WTC11 (cell line): ENCODE data around the gene ISG20. TPM values are rescaled to one million over a fixed set of nuclear protein-coding genes. Genes with fewer than 3 reads are reported as not detected.

Source experiments
- ATAC-seq: fragments of 200-7000 bp; cut with Tn5 transposase; 2 replicates; pipeline ENCODE4 v1.10.0; 2021; ENCODE audit warnings: mild to moderate bottlenecking, moderate library complexity
- CTCF ChIA-PET: fragments of 300-600 bp; sonication (Branson Sonifier 250); formaldehyde crosslinking; loops from one replicate; lab custom pipeline; 2021; ENCODE audit warnings: antibody characterized with exemption; lab: Charles Lee
- POLR2A ChIA-PET: fragments of 350-600 bp; sonication (Branson Sonifier 250); formaldehyde crosslinking; loops from one replicate; lab custom pipeline; 2021; ENCODE audit warnings: antibody characterized with exemption; lab: Charles Lee
- DNase-seq: peaks from one replicate; pipeline ENCODE4 v3.0.0; 2021; ENCODE audit warnings: low spot score
- H3K27ac Mint-ChIP-seq: 2 replicates; pipeline ENCODE4 v1.8.0; 2021; ENCODE audit warnings: mixed read lengths
- H3K27me3 Mint-ChIP-seq: 2 replicates; pipeline ENCODE4 v1.8.0; 2021; ENCODE audit warnings: low read depth, mild to moderate bottlenecking, moderate library complexity, mixed read lengths
- H3K36me3 Mint-ChIP-seq: 2 replicates; pipeline ENCODE4 v1.8.0; 2021; ENCODE audit warnings: mixed read lengths
- H3K4me1 Mint-ChIP-seq: 2 replicates; pipeline ENCODE4 v1.8.0; 2022; ENCODE audit warnings: mixed read lengths
- H3K4me3 Mint-ChIP-seq: 2 replicates; pipeline ENCODE4 v1.8.0; 2021; ENCODE audit warnings: mild to moderate bottlenecking, moderate library complexity, mixed read lengths
- H3K9me3 Mint-ChIP-seq: 2 replicates; pipeline ENCODE4 v1.8.0; 2021; ENCODE audit warnings: mixed read lengths
- ARID4B ChIP-seq: sonication (generic); formaldehyde crosslinking; IDR thresholded peaks from 2 replicates; pipeline ENCODE4 v1.8.0; 2023; ENCODE audit warnings: missing genetic modification reagents, mild to moderate bottlenecking, borderline replicate concordance
- CBFB ChIP-seq: sonication (generic); formaldehyde crosslinking; IDR thresholded peaks from 2 replicates; pipeline ENCODE4 v1.8.1; 2022; ENCODE audit warnings: mild to moderate bottlenecking, low read depth, missing genetic modification reagents
- CTCF ChIP-seq: fragments of 200-600 bp; IDR thresholded peaks from 2 replicates; pipeline ENCODE4 v1.8.0; 2022; ENCODE audit warnings: antibody characterized with exemption
- FOXK1 ChIP-seq: sonication (generic); formaldehyde crosslinking; IDR thresholded peaks from 2 replicates; pipeline ENCODE4 v1.8.0; 2022; ENCODE audit warnings: mild to moderate bottlenecking, moderate library complexity, missing genetic modification reagents
- FOXP4 ChIP-seq: sonication (generic); formaldehyde crosslinking; IDR thresholded peaks from 2 replicates; pipeline ENCODE4 v1.8.0; 2022; ENCODE audit warnings: mild to moderate bottlenecking, missing genetic modification reagents
- HMGXB4 ChIP-seq: sonication (generic); formaldehyde crosslinking; IDR thresholded peaks from 2 replicates; pipeline ENCODE4 v1.8.1; 2023; ENCODE audit warnings: mild to moderate bottlenecking, moderate library complexity, missing genetic modification reagents
- IRF1 ChIP-seq: sonication (generic); formaldehyde crosslinking; IDR thresholded peaks from 2 replicates; pipeline ENCODE4 v1.8.0; 2023; ENCODE audit warnings: missing genetic modification reagents
- NR1H2 ChIP-seq: sonication (generic); formaldehyde crosslinking; IDR thresholded peaks from 2 replicates; pipeline ENCODE4 v1.9.0; 2021; ENCODE audit warnings: mild to moderate bottlenecking, moderate library complexity, missing genetic modification reagents
- OVOL2 ChIP-seq: fragments of 250-450 bp; sonication (Bioruptor Pico); IDR thresholded peaks from 2 replicates; pipeline ENCODE4 v1.9.0; 2021; ENCODE audit warnings: mild to moderate bottlenecking, borderline replicate concordance
- RELA ChIP-seq: sonication (generic); formaldehyde crosslinking; IDR thresholded peaks from 2 replicates; pipeline ENCODE4 v1.8.1; 2022; ENCODE audit warnings: missing genetic modification reagents, mild to moderate bottlenecking, borderline replicate concordance
- RORB ChIP-seq: fragments of 250-450 bp; sonication (Bioruptor Pico); IDR thresholded peaks from 2 replicates; pipeline ENCODE4 v1.9.0; 2021; ENCODE audit warnings: mild to moderate bottlenecking
- SMAD4 ChIP-seq: sonication (generic); formaldehyde crosslinking; IDR thresholded peaks from 2 replicates; pipeline ENCODE4 v1.8.0; 2022; ENCODE audit warnings: mild to moderate bottlenecking, missing genetic modification reagents
- SP1 ChIP-seq: sonication (generic); formaldehyde crosslinking; conservative IDR thresholded peaks from 2 replicates; pipeline ENCODE4 v1.8.1; 2022; ENCODE audit warnings: missing genetic modification reagents
- STAT6 ChIP-seq: sonication (generic); formaldehyde crosslinking; conservative IDR thresholded peaks from 2 replicates; pipeline ENCODE4 v1.8.1; 2023; ENCODE audit warnings: mild to moderate bottlenecking, low read depth, missing genetic modification reagents, moderate library complexity
- TCF7 ChIP-seq: sonication (generic); formaldehyde crosslinking; IDR thresholded peaks from 2 replicates; pipeline ENCODE4 v1.8.0; 2022; ENCODE audit warnings: mild to moderate bottlenecking, low read depth, missing genetic modification reagents, moderate library complexity
- TEAD1 ChIP-seq: sonication (generic); formaldehyde crosslinking; IDR thresholded peaks from 2 replicates; pipeline ENCODE4 v1.8.0; 2022; ENCODE audit warnings: mild to moderate bottlenecking, missing genetic modification reagents
- USF1 ChIP-seq: sonication (generic); formaldehyde crosslinking; IDR thresholded peaks from 2 replicates; pipeline ENCODE4 v1.8.0; 2022; ENCODE audit warnings: mild to moderate bottlenecking, missing genetic modification reagents
- ZNF232 ChIP-seq: sonication (generic); formaldehyde crosslinking; IDR thresholded peaks from 2 replicates; pipeline ENCODE4 v1.8.0; 2022; ENCODE audit warnings: mild to moderate bottlenecking, missing genetic modification reagents
- ZNF263 ChIP-seq: sonication (generic); formaldehyde crosslinking; IDR thresholded peaks from 2 replicates; pipeline ENCODE4 v1.8.1; 2022; ENCODE audit warnings: low read depth, mild to moderate bottlenecking, moderate library complexity, missing genetic modification reagents
- ZNF532 ChIP-seq: fragments of 250-450 bp; sonication (Bioruptor Pico); IDR thresholded peaks from 2 replicates; pipeline ENCODE4 v1.9.0; 2021; ENCODE audit warnings: mild to moderate bottlenecking, borderline replicate concordance
- total RNA-seq: library from RNA; stranded (reverse); gene quantifications from 3 replicates; pipeline ENCODE4 v1.2.3, GENCODE V29; 2021

The ISG20 gene
- total RNA-seq, 1 experiment from 2014 or later, result 5.6 TPM

GRCh38 chr15:88591384-88591783 lies 47.4 kb upstream of the ISG20 start:
- H3K9me3 Mint-ChIP-seq, result no peaks in the 10 kb centered on the region
- POLR2A ChIA-PET, result no interaction called here
- no peak for ATAC-seq
- peaks cover 8% of the 10 kb centered on the region; the same call in 1 of the 2 replicates for H3K27me3 Mint-ChIP-seq
- no peaks in the 10 kb centered on the region for H3K36me3 Mint-ChIP-seq
- DNase-seq, result no peak
- CTCF ChIA-PET, result no interaction called here
- H3K4me1 Mint-ChIP-seq, result peaks cover 2% of the 10 kb centered on the region; the same call in 1 of the 2 replicates
- H3K4me3 Mint-ChIP-seq, result no peak overlapping the region
- no peak overlapping the region for H3K27ac Mint-ChIP-seq
- TF ChIP-seq STAT6 (CRISPR knock-in tag) (no peak), USF1 (CRISPR knock-in tag) (no peak), RORB (no peak), NR1H2 (CRISPR knock-in tag) (no peak), FOXK1 (CRISPR knock-in tag) (no peak), ZNF263 (CRISPR knock-in tag) (no peak), OVOL2 (no peak), HMGXB4 (CRISPR knock-in tag) (no peak), TCF7 (CRISPR knock-in tag) (no peak), ARID4B (CRISPR knock-in tag) (no peak), ZNF532 (CRISPR knock-in tag) (no peak), CBFB (no peak), SP1 (no peak), SMAD4 (CRISPR knock-in tag) (no peak), TEAD1 (CRISPR knock-in tag) (no peak), IRF1 (no peak), FOXP4 (CRISPR knock-in tag) (no peak), ZNF232 (CRISPR knock-in tag) (no peak), CTCF (no peak), RELA (CRISPR knock-in tag) (no peak)
